Urothelium cell line (cell line): Measurements from ENCODE around the gene CHRND.

ENCODE experiments used
- DNase-seq: peaks from one replicate; pipeline ENCODE4 v3.0.0; 2011; ENCODE audit warnings: low spot score, mixed read lengths
- FAIRE-seq: peaks from 2 replicates; lab custom pipeline; 2011; peaks lifted over from hg19 to GRCh38; lab: Jason Lieb, UNC

CHRND gene

DNA sequence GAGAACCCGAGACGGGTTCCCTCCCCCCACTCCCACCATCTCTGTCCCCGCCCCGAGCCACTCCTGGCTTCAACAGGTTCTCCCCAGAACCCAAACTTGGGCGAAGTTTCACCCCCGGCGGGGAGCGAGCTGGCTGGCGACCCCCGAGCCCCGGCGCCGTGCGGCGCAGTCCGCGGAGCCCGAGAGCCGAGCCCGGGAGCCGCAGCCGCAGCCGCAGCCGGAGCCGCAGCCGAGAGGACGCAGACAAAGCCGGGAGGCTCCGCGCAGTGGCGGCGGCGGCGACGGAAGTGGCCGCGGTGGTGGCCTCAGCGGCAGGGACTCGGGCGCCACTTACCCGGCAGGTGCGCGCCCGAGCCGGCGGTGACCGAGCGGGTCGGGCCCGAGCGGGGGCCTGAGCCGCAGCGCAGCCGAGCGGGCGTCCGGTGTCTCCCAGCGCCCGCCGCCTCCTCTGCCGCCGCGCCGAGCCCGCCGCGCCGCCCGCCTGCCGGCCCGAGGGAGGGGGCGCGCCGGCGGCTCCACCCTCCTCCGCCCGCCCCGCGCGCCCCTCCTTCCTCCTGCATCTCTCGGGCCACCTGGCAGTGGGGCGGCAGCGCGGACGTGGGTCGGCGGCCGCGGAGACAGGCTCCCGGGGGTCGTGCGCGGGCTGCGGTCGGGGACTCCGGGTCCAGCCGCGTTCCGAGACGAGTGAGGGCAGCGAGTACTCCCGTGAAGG lies 38.4 kb upstream of the CHRND start, which contains the start of gene ECEL1:
ECEL1 (minus strand) TSS at position 450 of the 712 bp plus-strand sequence. CDS start 1,181 bp downstream, outside the sequence.
- DNase-seq (no peak), FAIRE-seq (no peak)

DNA sequence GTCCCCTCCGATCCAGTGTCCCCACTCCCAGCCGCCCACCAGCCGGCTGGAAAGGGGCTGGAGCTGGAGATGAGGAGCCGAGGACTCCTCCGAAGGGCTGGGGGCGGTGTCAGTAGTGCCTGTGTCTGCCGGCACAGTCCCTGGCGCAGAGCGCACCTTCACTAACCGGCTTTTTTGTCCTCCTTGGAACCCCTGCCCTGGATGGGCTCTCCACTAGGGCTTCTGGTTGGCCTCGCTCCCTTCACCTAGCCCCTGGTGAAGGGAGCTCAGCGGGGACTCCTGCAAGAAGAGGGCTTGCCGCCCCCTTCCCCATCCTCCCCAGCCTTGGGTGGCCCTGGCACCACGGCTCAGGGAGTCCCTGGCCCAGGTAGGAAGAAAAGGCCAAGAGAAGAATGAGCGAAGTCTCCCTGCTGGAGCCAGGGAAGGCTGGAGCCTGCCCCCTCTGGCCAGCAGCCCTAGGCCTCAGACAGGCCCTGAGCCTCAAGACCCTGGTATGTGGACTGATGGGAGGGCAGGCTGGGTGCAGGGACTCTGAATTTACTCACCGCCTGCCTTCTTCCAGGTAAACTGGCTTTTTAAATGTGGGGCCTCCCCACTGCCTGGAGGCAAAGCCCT lies 37.8 kb upstream of the CHRND start:
- no peak for DNase-seq
- FAIRE-seq = no peak

DNA sequence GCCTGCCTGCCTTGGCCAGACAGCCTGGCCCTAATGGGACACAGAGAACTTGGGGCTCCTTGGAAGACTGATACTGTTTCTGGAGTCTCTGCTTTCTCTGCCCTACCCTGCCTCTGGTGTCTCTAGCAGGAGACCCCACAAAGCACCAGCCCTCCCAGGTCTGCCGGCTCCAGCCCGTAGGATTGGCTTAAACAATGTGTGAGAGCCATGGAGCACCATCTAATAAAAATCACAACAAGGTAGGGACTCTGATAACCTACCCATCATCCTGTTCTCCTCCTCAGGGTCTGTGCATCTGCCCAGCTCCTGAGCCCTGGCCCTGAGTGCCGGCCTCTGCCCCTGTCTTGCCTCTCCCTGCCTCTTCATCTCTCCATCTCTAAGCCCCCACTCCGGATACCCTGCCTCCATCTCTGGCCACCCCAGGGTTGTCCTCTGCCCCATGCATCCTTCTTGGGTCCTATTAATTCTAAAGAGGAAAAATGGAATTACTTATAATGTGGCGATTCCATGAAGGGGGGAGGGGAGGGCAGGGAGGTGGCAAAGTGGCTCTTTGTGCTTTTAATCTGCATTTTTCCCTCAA lies 37.1 kb upstream of the CHRND start:
- DNase-seq (no peak), FAIRE-seq (no peak)

DNA sequence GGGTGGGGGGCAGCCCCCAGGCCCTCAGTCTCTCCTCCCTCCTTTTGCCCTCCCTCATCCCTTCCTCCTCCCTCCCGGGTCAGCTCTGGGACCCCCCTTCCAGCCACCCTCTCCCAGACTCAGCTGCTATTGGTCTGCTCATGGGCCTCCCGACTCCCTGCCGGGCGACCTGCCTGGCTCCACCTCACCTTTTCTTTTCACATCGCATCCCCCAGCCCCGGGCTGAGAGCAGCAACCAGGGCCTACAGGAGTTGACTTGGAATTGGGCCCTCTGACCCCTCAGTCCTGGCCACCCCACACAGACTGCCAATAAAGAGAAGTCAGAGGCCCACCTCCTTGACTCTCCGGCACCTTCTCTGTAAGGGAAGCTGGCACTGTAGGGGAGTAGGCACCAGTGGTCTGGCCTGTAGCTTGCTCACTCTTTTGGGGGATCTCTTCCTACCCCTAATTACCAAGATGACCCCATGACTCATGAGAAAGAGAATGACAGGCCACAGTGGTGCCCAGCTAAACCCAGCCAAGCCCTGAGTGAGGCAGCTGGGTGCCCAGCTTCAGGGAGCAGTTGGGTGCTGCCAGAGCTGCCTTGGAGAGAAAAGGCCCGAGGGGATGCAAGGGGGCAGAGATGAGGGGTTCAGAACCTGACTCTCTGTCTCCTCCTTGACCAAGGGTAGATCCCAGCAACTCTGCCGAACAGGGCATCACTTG lies 36.3 kb upstream of the CHRND start:
- no peak for DNase-seq
- FAIRE-seq = no peak

DNA sequence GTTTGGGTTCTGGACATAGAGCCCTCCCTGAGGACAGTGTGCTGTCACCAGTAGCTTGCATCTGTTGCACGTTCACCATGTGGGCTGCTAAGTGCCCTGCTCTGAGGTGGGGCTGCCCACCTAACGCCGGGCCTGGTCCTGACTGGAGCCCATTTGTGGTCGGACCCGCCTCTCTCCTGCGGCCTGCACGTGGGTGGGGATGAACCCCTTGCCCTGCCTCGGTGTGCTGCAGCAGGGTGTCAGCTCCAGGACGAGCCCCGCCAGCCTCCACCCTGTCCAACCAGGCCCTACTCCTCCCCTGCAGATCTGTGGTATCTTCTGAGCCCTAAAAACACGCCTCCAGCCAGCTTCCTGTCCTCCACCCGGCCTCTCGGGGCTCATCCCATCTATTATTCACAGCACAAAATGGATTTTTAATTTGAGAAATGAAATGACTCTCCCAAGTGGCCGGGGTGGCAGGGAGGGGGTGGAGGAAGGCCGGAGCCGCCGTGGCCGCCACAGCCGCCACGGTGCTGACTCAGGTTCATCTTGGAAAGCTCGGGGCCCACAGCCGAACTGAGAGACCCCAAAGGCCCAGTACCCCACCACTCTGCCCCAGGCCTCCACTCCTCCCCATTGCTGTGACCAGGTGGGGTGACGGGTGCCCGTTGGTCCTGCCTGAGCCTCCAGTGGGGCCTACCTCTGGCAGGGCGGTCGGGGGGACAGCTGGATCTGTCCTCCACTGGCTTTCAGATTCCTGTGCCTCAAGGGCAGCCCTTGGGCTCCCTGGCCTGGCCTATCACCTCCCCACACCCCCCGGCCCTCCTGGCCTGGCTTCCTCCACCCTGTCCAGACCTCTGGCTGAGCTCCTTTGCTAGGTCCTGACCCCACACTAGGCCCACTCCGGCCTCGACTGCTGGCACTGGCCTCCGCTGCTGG lies 35.5 kb upstream of the CHRND start:
- DNase-seq (no peak), FAIRE-seq (no peak)

DNA sequence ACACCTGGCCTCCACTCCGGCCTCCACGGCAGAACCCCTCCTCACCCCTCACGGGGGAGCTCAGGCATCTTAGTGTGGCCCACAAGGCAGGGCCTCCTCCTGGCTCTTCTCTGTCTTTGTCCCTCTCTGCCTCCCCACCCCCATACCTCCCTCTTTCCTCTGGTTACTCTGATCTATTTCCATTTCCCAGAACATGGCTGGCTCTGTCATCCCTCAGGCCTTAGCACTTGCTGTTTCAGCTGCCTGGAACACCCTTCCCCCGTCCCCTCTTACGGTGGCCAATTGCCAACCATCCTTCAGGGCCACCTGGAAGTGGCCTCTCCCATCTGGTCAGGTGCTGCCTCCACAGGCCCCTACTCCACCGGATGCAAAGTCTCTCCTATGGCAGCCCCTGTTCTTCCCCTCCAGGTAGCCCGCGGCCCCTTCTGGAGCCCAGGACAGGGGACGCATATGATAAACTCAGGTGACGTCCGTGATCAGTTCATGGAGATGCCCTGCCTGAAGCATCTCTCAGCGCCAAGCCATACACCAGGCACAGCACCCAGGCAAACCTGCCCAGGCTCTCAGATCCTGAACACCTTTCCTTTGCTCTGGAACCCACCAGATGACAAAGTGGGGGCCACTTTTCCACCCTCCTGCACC lies 34.7 kb upstream of the CHRND start:
- FAIRE-seq (no peak), DNase-seq (no peak)

DNA sequence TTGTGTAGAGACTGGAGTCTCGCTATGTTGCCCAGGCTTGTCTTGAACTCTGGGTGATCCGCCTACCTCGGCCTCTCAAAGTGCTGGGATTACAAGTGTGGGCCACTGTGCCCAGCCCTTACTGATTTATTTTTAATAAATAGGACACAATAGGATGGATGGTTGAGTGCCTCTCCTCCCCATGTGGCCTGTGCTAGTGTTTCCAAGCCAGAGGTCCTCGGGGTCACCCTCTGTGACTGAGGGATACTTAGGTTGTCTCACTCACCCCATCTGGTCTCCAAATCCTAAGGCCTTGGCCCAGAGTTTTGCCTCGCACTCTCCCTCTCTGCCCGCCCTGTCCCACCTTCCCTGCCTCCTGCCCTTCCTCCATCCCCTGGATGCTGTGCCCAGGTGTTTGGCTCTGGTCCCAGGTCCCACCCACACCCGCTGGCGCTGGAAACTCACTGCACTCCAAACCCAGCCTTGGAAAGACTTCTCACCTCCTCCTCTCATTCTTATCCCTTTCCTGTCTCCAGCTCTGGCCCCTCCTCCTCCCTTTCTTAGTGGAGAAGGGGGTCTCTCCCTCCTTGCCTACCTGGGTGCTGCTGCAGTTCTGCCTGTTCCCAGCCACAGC lies 33.6 kb upstream of the CHRND start:
- no peak for DNase-seq
- no peak for FAIRE-seq

DNA sequence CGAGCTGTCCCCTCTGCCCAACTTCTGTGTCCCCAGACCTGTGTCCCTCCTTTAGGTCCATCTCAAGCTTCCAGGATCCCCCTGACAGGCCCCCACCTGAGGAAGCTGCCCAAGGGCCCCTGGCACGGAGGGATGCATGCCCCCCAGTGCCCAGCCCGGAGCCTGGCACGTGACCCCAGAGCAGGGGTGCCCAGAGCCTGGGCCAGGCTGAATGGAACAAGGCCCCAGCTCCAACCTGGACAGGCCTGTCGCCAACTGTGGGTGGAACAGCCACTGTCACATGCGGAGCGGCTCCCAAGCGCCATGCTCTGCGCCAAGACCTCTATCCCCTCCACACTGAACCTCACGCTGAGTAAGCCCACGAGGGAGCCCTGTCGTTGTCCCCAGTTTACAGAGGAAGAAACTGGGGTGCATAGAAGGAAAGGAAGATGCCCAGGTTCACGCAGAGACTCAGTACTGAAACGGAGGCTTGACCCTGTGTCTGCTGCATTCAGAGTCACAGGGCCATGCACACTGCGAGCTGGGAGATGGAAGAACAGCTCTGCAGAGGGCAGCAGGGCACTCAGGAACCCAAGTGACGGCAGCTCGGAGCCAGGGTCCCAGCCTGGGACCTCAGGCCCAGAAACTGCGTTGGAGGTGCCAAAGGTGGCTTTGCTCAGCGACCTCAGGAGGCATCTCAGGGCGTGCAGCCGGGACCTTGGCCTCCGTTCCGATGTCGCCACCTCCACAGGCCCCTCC lies 32.8 kb upstream of the CHRND start:
- FAIRE-seq = no peak

DNA sequence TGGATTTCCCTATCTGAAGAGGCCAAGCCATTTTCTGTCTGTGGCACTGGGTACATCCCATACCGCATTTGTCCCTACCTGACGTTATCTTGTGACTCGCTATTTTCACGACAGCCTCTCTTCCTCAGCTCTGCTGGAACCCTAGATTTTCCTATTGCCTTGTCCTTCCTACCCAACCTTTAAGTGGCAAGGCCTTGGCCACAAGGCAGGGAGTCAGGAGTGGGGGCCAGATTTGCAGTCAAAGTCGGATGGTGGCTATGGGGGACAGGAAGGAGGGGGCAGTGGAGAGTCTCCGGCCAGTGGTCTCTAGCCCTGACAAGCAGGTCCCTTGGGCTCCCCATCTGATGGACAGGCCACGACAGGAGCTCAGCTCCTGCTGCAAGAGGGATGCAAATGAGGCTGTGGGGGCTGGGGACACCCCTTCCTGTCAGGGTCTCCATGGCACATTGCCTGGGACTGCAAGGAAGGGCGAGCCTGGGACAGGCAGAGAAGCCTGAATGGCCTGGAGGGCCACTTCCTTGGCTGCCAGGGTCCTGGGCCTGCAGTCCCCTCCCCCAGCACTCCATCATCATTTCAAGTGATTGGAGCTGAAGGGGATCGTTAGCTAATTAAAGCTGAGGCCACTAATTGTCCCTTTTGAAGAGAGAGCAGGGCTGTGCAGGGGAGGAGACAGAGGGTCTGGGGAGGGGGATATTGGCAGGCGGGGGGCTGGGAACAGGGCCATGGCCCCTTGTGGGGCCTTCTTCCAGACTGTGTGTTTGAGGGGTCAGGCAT lies 32.1 kb upstream of the CHRND start:
- FAIRE-seq = no peak
- no peak for DNase-seq

More for the DNA sequence above, 32.8 kb upstream of the CHRND start:
- DNase-seq = no peak

DNA sequence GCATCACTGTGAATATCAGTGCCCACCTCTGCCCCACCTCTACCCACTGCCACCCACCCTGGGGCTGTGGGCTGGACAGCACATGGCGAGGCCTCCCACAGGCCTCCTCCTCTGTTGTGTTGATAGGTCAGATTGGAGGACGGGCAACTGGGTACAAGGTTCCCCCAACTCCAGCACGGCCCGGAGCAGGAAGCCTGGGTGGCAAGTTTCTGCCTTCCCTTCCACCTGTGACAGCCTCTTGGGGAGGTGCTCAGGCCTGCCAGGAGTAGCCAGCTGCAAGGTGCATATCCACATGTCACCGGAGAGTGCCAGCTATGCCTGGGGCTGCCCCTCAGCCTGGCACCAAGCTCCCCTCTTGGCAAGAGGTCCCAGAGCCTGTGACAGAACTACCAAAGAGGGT lies 31.4 kb upstream of the CHRND start:
- no peak for DNase-seq
- no peak for FAIRE-seq

DNA sequence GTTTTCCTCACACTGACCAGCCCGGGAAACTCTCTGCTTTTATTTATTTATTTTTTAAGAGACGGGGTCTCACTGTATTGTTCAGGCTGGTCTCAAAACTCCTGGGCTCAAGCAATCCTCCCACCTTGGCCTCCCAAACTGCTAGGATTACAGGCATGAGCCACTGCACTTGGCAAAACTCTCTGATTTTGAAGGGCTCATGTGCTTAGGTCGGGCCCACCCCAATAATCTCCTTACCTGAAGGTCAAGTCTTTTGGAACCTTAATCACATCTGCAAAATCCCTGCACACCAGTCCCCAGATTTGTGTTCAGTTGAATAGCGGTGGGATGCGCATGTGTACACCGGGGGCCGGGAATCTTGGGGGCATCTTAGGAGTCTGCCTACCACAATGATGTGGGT lies 30.7 kb upstream of the CHRND start:
- FAIRE-seq = no peak
- no peak for DNase-seq

DNA sequence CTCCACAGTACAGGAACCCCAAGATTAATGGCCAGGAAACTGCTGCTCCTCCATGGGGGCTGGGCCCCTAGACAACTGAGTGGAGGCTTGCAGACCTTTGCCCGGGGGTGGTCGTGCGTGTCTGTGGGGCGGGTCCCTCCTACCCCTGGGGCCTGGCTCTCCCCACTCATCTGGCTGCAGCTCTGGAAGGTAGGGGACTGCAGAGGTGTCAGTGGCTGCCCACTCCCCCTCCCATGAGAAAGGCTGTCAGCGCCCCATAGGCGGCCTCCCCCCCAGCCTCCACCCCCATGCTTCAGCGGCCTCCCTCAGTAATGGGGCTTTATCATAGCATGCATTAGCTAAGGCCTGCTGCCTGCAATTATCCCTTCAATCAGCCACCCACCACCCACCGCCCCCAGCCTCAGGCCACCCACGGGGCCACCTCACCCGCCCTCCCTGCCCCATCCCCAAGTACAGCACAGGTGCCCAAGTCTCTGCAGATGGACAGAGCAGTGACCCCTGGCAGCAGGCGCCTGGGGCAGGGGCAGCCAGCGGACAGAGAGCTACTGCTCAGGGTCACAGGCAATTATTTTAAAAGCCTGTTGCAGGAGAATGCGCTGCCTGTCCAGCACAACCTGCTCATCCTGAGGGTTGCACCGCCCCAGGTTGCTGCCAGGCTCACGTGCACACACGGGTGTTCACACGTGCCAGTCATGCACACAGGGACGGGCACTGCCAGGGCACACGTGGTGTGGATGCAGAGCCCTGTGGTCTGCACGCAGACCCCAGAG lies 29.3 kb upstream of the CHRND start:
- no peak for DNase-seq
- FAIRE-seq = no peak

DNA sequence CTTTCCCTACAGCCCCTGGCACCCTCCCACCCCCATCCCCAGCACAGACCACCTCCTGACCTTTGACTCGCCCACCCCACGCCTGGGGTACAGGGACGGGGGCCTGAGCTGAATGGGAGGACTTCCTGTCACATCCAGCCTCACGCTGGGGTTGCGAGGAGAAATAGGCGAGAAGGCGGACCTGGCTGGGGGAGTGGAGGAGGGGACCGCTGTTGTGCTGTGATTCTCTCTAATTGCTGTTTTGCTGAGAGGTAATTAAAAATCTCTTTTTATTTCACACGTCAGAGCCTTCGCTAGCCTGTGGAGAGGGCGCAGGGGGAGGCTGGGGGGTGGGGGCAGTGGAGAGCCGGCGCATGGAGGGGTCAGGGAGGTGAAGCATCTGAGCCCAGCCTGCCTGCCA lies 28.6 kb upstream of the CHRND start:
- DNase-seq (no peak), FAIRE-seq (no peak)

DNA sequence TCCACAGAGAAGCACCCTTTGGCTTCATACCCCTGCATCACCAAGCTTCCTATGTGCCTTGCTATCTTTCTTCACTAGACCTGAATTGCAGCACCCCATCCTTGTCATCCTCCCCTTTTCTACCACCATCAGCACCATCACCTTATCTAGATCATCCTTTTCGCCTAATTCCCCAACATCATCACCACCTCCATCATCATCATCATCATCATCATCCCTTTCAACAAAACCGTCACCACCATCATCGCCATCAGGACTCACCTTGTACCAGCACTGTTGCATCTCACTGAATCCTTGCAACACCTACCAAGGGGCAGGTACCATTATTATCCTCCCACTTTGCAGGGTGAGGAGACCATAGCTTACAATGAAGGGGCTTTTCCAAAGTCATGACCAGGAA lies 27.5 kb upstream of the CHRND start:
- no peak for DNase-seq
- FAIRE-seq = peak; percentile 89

DNA sequence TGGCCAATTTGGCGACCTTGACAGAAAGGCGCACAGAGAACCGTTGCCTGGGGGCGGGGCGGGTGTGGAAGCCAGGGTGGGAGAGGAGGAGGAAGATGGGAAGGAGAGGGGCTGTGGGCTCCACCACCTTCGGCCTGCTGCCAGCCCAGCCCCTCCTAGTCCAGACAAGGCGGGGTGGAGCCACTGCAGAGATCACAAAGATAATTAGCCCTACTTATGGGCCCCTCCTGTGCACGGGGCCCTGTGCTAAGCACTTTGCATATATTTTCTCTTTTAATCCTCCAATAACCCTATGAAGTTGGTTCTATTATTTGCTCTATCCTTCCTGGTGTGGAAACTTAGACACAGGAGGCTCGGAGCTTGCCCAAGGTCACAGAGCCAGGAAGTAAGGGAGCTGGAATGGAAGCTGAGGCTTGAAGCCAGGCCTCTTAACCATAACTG lies 24.6 kb upstream of the CHRND start:
- FAIRE-seq = no peak

DNA sequence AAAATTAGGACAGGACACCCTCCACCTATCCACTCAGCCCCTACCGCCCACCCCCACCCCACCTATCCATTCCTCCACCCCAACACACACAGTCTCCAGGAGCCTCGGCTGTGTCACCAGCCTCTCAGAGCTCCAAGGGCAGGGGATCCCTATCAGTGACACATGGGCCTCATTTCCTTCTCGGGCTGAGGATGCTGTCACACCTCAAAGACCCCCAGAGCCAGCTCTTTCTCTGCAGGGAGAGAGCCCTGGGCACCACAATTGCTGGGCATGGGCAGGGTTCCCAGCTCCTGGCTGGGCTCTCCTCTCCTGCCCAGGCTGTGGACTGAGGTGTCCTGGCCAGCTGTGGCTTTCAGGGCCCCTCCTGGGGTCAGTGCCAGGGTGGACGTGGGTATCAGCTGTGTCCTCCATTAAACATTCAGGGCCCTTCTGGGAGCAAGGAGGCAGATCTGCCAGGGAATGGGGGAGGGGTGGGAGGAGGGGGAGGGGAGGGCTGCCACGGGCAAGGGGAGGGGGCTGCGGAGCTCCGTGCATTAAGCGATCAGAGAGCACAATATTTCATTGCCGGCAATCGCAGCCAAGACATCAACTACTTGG lies 24.1 kb upstream of the CHRND start:
- FAIRE-seq = no peak
- no peak for DNase-seq

More for the DNA sequence above, 24.6 kb upstream of the CHRND start:
- DNase-seq = no peak

DNA sequence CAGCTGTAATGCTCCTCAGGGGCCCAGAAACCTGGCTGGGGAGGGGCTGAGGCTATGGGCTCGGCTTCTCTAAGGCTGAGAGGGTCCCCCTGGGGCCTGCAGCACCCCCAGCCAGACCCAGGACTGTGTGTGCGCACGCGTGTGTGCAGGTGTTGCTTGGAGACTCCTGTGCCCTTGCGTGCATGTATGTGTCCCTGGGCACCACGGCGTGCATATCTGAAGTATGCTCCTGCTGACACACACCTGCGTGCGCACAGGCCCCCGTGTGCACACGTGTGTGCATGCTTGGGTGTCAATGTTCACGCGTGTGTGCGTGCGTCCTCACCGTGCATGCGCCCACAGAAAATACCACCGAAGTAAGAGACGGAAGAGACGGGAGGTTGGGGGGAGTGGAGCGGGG lies 23.4 kb upstream of the CHRND start:
- DNase-seq = no peak
- FAIRE-seq = peak; percentile 55
